Measurements from ENCODE around the gene SCN7A.
"Not testable (repeated sequence)": the region's sequence is repeated elsewhere in the genome, so short reads cannot be mapped to it uniquely, and the experiment has no call there.

SCN7A gene

DNA sequence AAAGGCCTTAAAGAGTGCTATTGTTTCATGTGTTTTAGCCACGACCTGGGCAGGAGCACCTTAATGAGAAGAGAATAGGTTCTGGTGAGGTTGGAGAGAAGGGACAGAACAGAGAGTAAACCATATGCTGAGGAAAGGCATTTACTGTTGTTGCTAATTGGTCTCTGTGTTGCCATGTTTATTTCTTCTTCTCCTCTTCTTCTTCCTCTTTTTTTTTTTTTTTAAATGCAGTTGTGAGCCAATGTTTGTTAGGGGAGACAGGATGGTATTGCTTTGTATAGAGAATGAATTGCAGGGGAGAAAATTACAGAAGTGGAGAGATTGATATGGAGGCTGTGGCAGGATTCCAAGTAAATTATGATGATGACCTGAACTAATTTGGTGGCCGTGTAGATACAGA lies 120.9 kb downstream of the SCN7A start:
- DNase-seq: no peak
- TF ChIP-seq POLR2A (IDR thresholded peaks at IDR 0.05; ENCODE audit: low read length): no peak
- TF ChIP-seq GATA1 (IDR thresholded peaks at IDR 0.05; ENCODE audit: low read depth, low read length): no peak

DNA sequence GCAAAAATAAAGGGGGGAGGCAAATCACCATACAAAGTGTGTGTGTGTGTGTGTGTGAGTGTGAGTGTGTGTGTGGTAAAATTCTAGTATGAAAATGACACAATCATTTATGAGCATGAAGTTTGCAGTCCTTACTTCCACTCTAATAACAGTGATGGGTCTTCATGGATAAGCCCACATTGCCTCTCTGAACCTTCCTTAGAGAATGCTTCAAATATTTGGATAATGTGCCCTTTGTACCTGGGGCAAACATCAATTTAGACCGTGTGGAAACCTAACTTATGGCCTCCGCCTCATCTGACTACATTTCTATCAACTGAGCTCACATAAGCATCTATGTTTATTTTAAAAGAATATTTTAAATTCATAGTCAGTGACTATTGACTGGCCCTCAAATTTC lies 122.0 kb downstream of the SCN7A start:
- DNase-seq: no peak
- TF ChIP-seq GATA1 (IDR thresholded peaks at IDR 0.05; ENCODE audit: low read depth, low read length) (no peak), POLR2A (IDR thresholded peaks at IDR 0.05; ENCODE audit: low read length) (no peak)

DNA sequence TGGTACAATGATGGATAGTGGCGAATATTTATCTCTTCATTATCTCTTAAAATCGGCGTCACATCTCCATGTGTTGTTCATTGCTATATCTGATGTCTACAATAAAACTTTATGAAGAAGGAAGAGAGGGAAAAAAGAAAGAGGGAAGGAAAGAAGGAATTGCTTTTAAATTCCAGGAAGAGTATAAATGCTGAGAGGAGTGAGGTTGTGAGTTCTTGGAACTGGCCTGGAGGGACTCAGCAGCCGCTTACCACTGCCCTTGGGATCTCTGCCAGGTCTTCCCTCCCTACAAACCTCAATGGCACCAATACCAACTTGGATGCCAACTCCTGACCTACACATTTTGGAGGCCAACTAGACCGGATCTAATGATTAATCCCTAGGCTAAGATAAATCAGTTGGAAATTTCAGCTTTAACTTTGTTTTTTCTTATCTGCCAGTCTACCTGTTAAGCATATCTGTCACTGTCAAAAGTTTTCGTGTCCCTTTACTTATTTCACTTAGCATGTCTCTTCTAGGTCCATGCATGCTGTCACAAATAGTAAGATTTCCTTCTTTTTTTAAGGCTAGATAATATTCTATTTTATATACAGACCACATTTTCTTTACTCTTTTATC lies 128.1 kb downstream of the SCN7A start:
- TF ChIP-seq GATA1 (IDR thresholded peaks at IDR 0.05; ENCODE audit: low read depth, low read length): no peak
- TF ChIP-seq POLR2A (IDR thresholded peaks at IDR 0.05; ENCODE audit: low read length): no peak
- DNase-seq: no peak

DNA sequence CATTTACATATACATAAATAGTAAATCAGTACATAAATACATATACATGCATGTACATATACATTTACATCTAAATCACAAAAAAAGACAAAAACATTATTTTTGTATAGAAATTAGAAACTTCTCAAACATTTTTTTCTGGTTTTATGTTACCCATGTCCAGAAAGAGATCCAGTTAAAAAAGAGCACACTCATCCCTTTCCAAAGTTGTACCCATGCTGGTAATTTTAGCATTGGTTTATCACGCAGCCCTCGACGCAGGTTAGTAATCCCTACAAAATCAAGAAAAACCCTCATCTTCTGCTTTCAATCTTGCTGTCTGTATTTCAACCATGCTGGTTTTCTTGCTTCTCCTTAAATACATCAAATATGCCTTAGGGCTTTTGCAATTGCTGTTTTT lies 128.8 kb downstream of the SCN7A start:
- TF ChIP-seq POLR2A (IDR thresholded peaks at IDR 0.05; ENCODE audit: low read length) (no peak), GATA1 (IDR thresholded peaks at IDR 0.05; ENCODE audit: low read depth, low read length) (no peak)
- no peak for DNase-seq

DNA sequence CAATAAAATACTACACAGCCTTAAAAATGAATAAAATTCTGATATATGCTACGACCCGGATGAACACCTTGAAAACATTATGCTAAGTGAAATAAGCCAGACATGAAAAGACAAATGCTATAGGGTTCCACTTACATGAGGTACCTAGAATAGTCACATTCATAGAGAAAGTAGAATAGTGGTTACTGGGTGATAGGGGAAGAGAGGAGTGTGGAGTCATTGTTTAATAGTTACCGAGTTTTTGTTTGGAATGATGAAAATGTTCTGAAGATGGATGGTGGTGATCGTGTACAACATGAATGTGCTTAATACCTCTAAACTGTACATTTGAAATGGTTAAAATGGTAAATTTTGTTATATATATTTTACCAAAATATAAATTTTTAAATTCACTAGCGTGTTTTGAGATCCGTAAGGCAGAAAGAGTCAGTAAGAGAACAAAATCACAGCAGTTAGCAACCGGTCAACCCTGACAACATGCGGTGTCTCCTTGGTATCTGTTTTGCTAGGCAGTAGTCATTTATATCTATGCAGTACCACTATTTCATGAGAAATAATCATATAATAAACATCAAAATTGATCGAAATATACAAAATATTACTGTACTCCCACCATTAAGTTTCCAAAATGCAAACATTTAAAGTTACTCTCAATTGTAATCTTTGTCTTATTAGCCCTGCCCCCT lies 129.4 kb downstream of the SCN7A start:
- DNase-seq: no peak
- no peak for TF ChIP-seq POLR2A (IDR thresholded peaks at IDR 0.05; ENCODE audit: low read length)
- TF ChIP-seq GATA1 (IDR thresholded peaks at IDR 0.05; ENCODE audit: low read depth, low read length): no peak

GRCh38 chr2:166361351-166362153 lies 132.5 kb downstream of the SCN7A start:
- DNase-seq: peak; percentile 39 to 41
- TF ChIP-seq POLR2A (IDR thresholded peaks at IDR 0.05; ENCODE audit: low read length): no peak
- no peak for TF ChIP-seq GATA1 (IDR thresholded peaks at IDR 0.05; ENCODE audit: low read depth, low read length)

DNA sequence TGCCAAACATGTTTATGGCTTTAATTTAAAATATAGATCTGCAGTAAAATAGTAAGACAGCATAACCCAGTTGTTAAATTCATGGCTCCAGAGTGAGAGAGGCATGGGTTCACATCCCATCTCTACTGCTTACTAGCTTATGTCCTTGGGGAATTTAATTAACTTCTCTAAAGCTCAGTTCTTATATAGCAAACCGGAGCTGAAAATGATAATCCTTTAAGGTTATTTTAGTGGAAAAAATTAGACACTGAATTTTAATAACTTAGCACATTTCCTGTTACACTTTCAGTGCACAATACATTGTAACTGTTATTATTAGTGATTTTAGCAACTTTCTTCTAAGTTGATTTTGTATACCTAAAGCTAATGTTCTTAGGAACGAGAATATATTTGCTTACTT lies 133.1 kb downstream of the SCN7A start:
- DNase-seq: no peak
- TF ChIP-seq GATA1 (IDR thresholded peaks at IDR 0.05; ENCODE audit: low read depth, low read length): no peak
- TF ChIP-seq POLR2A (IDR thresholded peaks at IDR 0.05; ENCODE audit: low read length): no peak

GRCh38 chr2:166360426-166360825 lies 133.6 kb downstream of the SCN7A start:
- DNase-seq: no peak
- TF ChIP-seq GATA1 (IDR thresholded peaks at IDR 0.05; ENCODE audit: low read depth, low read length) (no peak), POLR2A (IDR thresholded peaks at IDR 0.05; ENCODE audit: low read length) (no peak)

- DNase-seq: not testable (repeated sequence)
Observed at GRCh38 chr2:166357950-166358321, 136.1 kb downstream of the SCN7A start.

- DNase-seq: no peak
- TF ChIP-seq POLR2A (IDR thresholded peaks at IDR 0.05; ENCODE audit: low read length) (no peak), GATA1 (IDR thresholded peaks at IDR 0.05; ENCODE audit: low read depth, low read length) (no peak)
Observed at GRCh38 chr2:166357068-166357949, 136.7 kb downstream of the SCN7A start.
